K562 (cell line): ENCODE measurements around the gene COA7. TPM values are rescaled to one million over a fixed set of nuclear protein-coding genes. Genes with fewer than 3 reads are reported as not detected.

ENCODE experiments used
- AFF1 ChIP-seq, 2 experiments: fragments of 450-650 bp; IDR thresholded peaks; 2 replicates each; pipeline ENCODE4 v1.6.1; 2018; ENCODE audit warnings: mild to moderate bottlenecking in 2 of 2, low read depth in 1 of 2; ENCODE audit not compliant: partially characterized antibody in 2 of 2
- BCLAF1 ChIP-seq, 2 experiments: fragments of 450-650 bp in 1 of 2; IDR thresholded peaks; 2 replicates each; pipeline ENCODE4 v1.6.1; 2011 to 2017; ENCODE audit warnings: low read depth in 2 of 2, antibody characterized with exemption in 1 of 2, borderline replicate concordance in 1 of 2, low read length in 1 of 2, mild to moderate bottlenecking in 1 of 2, mixed read lengths in 1 of 2; ENCODE audit not compliant: control insufficient read depth in 1 of 2
- ESRRA ChIP-seq: fragments of 450-650 bp; IDR thresholded peaks from 2 replicates; pipeline ENCODE4 v1.6.1; 2014; ENCODE audit warnings: low read depth, mild to moderate bottlenecking, moderate library complexity, borderline replicate concordance
- HIVEP1 ChIP-seq: fragments of 250-450 bp; sonication (Bioruptor Pico); IDR thresholded peaks from 2 replicates; pipeline ENCODE4 v1.4.0; 2020; ENCODE audit warnings: mild to moderate bottlenecking
- PRMT5 ChIP-seq: sonication (generic); formaldehyde crosslinking; IDR thresholded peaks from 2 replicates; pipeline ENCODE4 v1.5.0; 2020; ENCODE audit warnings: missing genetic modification reagents
- SAP30 ChIP-seq: fragments of 200-600 bp; sonication (generic); IDR thresholded peaks from 2 replicates; pipeline ENCODE4 v1.6.1; 2012; ENCODE audit warnings: borderline replicate concordance, low read depth, mild to moderate bottlenecking, moderate library complexity, low read length, control low read depth, inconsistent platforms; ENCODE audit not compliant: insufficient read depth, poor library complexity, severe bottlenecking
- THAP12 ChIP-seq: fragments of 250-450 bp; sonication (Bioruptor Pico); IDR thresholded peaks from 2 replicates; pipeline ENCODE4 v1.9.0; 2021; ENCODE audit warnings: mild to moderate bottlenecking, inconsistent platforms
- UBTF ChIP-seq, 2 experiments: IDR thresholded peaks; 2 replicates each; pipeline ENCODE4 v1.6.1; 2012; ENCODE audit warnings: improper control_type of control experiment in 2 of 2, low read depth in 2 of 2, low read length in 2 of 2, borderline replicate concordance in 1 of 2
- VEZF1 ChIP-seq: fragments of 200-800 bp; sonication (Bioruptor generic); IDR thresholded peaks from 2 replicates; pipeline ENCODE4 v1.6.1; 2017; ENCODE audit warnings: missing genetic modification characterization, missing compliant biosample characterization
- ZSCAN29 ChIP-seq: fragments of 450-650 bp; IDR thresholded peaks from 2 replicates; pipeline ENCODE4 v1.6.1; 2017
- polyA plus RNA-seq, 8 experiments: library from polyadenylated mRNA; depleted of rRNA in 4 of 8; stranded (reverse) in 5 of 8; unstranded in 3 of 8; fragments of >200 nt; fragmentation: Nextera tagmentation in 2 of 8; fragmentation: Illumina TruSeq in 1 of 8; extraction: Ambion mirVana in 2 of 8; extraction: Trizol in 1 of 8; gene quantifications; 2 replicates each; pipeline versions ENCODE4 v1.2.1 to v1.2.3, GENCODE V29; 2011 to 2014; ENCODE audit warnings: inconsistent platforms in 1 of 8, missing spikeins in 1 of 8
- total RNA-seq, 7 experiments: library from RNA; depleted of rRNA in 6 of 7; stranded (reverse); fragments of >200 nt in 6 of 7; fragmentation: Illumina TruSeq in 2 of 7; extraction: Trizol in 2 of 7; gene quantifications; 2 replicates each; pipeline versions ENCODE4 v1.2.1 to v1.2.3, GENCODE V29; 2011 to 2021; ENCODE audit warnings: low replicate concordance in 1 of 7

Gene COA7
- total and polyA plus RNA-seq, 9 of the 15 experiments (the other 6 are each of a cell fraction or from before 2014, with no cell fraction given): 19.4 to 82.8 (median 51.0) TPM

GRCh38 chr1:52726265-52727113 is 28.3 kb upstream of the COA7 start, which contains the start of gene ZYG11B (continued):
- TF ChIP-seq AFF1 (IDR thresholded peaks at IDR 0.05; ENCODE audit: low read depth in 1 of 2, partially characterized antibody in 2 of 2) (peak; percentile 54 to 70), THAP12 (CRISPR knock-in tag) (peak; percentile 76; the same call in 1 of the 2 replicates), BCLAF1 (IDR thresholded peaks at IDR 0.05; ENCODE audit: borderline replicate concordance in 1 of 2, control insufficient read depth in 1 of 2, low read depth in 2 of 2, low read length in 1 of 2) (peak in 1 of 2 experiments; percentile 82; a peak in 1 of 4 replicates), VEZF1 (CRISPR knock-in tag) (peak; percentile 98), UBTF (IDR thresholded peaks at IDR 0.05; ENCODE audit: borderline replicate concordance in 1 of 2, low read depth in 2 of 2, low read length in 2 of 2) (peak; percentile 85 to 89), ZSCAN29 (no peak), HIVEP1 (0 out of 2 replicates have a peak, but pooled peaks have one; percentile 54), ESRRA (peak; percentile 73; the same call in 1 of the 2 replicates), SAP30 (peak; percentile 76), PRMT5 (CRISPR knock-in tag) (no peak)
